Activated CD8-positive, alpha-beta T cell treated with anti-CD3 and anti-CD28 coated beads for 36 hours (primary cell): ENCODE data around the gene PVR. TPM values are rescaled to one million over a fixed set of nuclear protein-coding genes. Genes with fewer than 3 reads are reported as not detected.

ENCODE experiments used
- ATAC-seq: fragments of 200-7000 bp; cut with Tn5 transposase; one replicate; pipeline ENCODE4 v1.10.0; 2021; ENCODE audit warnings: mild to moderate bottlenecking, moderate library complexity
- CTCF ChIA-PET: fragments of 350-600 bp; sonication (Branson Sonifier 250); formaldehyde crosslinking; loops from one replicate; lab custom pipeline; 2021; ENCODE audit warnings: antibody characterized with exemption; lab: Charles Lee
- POLR2A ChIA-PET: fragments of 350-600 bp; sonication (Branson Sonifier 250); formaldehyde crosslinking; loops from one replicate; lab custom pipeline; 2021; ENCODE audit warnings: antibody characterized with exemption; lab: Charles Lee
- DNase-seq: peaks from one replicate; pipeline ENCODE4 v3.0.0-alpha.2; 2020
- H3K27ac Mint-ChIP-seq: one replicate; pipeline ENCODE4 v1.8.0; 2021; ENCODE audit warnings: mild to moderate bottlenecking, mixed read lengths
- H3K27me3 Mint-ChIP-seq: one replicate; pipeline ENCODE4 v1.8.0; 2021; ENCODE audit warnings: mixed read lengths
- H3K36me3 Mint-ChIP-seq: one replicate; pipeline ENCODE4 v1.8.0; 2021; ENCODE audit warnings: low read depth, mixed read lengths
- H3K4me1 Mint-ChIP-seq: one replicate; pipeline ENCODE4 v1.8.0; 2021; ENCODE audit warnings: low read depth, mixed read lengths
- H3K4me3 Mint-ChIP-seq: one replicate; pipeline ENCODE4 v1.8.0; 2021; ENCODE audit warnings: mild to moderate bottlenecking, moderate library complexity, mixed read lengths
- H3K9me3 Mint-ChIP-seq: one replicate; pipeline ENCODE4 v1.8.0; 2021; ENCODE audit warnings: mixed read lengths
- intact Hi-C: fragments of 100-400 bp; cut with micrococcal nuclease; formaldehyde crosslinking; loops from one replicate; pipeline ENCODE4 v1.10.0; 2022
- total RNA-seq, 2 experiments: library from RNA; stranded (reverse); gene quantifications; one replicate each; pipeline ENCODE4 v1.2.3, GENCODE V29; 2021
- TF ChIP-seq, protein P1 (sequence below): fragments of 200-600 bp; IDR thresholded peaks from one replicate; pipeline ENCODE4 v1.8.0; 2022; ENCODE audit warnings: antibody characterized with exemption, mild to moderate bottlenecking

PVR gene
- total RNA-seq, 2 experiments from 2014 or later: 7.4 to 8.3 TPM

DNA sequence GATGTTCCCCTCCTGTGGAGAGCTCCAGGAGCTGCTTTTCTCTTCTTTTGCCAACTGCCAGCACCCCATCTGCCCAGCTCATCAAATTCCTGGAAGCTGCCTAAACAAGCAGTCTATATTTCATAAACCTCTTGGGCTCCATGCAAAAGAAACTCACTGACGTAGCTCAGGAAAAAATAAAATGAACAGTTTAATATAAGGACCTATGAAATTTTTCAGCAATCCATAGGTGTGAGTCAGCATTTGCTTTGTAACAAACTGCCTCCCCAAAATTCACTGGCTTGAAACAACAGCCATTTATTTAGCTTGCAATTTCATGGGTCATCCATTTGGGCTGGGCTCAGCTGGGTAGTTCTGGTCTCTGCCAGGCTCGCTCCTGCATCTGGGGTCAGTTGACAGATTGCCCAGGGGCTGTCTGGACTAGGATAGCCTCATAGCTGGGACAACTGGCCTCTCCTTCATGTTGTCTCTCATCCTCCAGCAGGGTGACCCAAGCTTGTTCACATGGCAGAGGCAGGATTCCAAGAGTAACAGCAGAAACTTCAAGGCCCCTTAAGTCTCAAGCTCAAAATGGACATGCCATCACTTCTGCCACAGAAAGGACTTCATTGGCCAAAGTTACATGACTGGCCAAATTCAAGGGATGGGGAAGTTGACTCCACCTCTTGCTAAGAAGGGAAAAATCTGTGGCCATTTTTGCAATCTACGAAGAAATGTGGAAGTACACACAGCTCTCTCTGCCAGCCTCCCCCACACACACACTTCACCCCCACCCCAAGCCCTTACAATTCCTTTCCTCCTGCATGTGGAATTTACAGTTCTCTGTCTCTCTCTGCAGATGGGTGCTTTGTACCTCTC, 7.9 kb upstream of the PVR start:
- Mint-ChIP-seq H3K4me3 (no peak overlapping the region), H3K4me1 (no peaks in the 10 kb centered on the region), H3K36me3 (no peaks in the 10 kb centered on the region), H3K9me3 (no peaks in the 10 kb centered on the region), H3K27me3 (peaks cover 10% of the 10 kb centered on the region), H3K27ac (no peak overlapping the region)
- DNase-seq (no peak), ATAC-seq (no peak)
- TF ChIP-seq, protein P1, sequence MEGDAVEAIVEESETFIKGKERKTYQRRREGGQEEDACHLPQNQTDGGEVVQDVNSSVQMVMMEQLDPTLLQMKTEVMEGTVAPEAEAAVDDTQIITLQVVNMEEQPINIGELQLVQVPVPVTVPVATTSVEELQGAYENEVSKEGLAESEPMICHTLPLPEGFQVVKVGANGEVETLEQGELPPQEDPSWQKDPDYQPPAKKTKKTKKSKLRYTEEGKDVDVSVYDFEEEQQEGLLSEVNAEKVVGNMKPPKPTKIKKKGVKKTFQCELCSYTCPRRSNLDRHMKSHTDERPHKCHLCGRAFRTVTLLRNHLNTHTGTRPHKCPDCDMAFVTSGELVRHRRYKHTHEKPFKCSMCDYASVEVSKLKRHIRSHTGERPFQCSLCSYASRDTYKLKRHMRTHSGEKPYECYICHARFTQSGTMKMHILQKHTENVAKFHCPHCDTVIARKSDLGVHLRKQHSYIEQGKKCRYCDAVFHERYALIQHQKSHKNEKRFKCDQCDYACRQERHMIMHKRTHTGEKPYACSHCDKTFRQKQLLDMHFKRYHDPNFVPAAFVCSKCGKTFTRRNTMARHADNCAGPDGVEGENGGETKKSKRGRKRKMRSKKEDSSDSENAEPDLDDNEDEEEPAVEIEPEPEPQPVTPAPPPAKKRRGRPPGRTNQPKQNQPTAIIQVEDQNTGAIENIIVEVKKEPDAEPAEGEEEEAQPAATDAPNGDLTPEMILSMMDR: no peak
- intact Hi-C loops: no loop called here
- POLR2A ChIA-PET: no interaction called here
- CTCF ChIA-PET: interaction anchor here (0.6 to 1.4 kb wide), 4 partner anchors 19 to 208 kb away, joined by 3 to 5 read pairs (median 3); no protein-coding TSS in a partner anchor

DNA sequence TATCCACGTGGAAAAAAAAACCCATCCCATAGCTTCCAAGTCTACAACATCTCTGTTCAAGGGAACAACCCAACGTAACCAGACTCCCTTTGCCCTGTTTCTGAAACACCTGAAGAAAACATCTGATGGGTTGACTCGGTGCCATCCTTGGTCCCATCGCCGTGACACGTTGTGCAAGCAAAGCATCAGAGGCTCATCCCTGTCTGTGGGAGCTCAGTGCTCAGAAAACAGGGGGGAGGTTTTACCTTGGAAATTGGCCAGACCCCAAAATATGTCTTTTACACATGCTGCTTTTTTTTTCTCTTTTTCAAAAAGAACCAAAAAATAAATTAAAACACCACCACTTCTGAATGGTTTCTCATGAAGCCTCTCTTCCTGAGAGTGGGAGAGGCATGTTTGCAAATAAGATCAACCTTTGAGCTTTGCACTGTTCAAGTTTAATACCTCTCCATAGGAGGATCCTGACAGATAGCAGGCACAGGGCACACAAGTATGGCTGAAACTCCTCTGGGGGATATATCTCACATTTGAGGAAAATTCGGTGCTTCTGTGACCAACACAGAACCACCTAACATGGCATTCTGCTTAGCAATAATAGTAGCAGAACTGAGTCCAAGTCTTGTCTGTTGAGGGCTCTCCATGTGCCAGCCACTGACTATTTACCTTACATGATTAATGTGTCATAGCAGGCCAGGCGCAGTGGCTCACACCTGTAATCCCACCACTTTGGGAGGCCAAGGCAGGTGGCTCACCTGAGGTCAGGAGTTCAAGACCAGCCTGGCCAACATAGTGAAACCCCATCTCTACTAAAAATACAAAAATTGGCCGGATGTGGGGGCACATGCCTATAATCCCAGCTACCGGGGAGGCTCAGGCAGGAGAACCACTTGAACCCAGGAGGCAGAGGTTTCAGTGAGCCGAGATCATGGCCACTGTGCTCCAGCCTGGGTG, 7.0 kb upstream of the PVR start:
- Mint-ChIP-seq H3K36me3 (no peaks in the 10 kb centered on the region), H3K27me3 (peaks cover 16% of the 10 kb centered on the region), H3K9me3 (no peaks in the 10 kb centered on the region), H3K4me1 (no peaks in the 10 kb centered on the region), H3K4me3 (no peak overlapping the region), H3K27ac (no peak overlapping the region)
- ChIA-PET POLR2A (no interaction called here), CTCF (interaction anchor here (0.6 to 1.4 kb wide), 3 partner anchors 18 to 208 kb away, joined by 3 to 5 read pairs (median 3); no protein-coding TSS in a partner anchor)
- ATAC-seq (no peak), DNase-seq (no peak)
- intact Hi-C loops: no loop called here
- TF ChIP-seq, protein P1: no peak

DNA sequence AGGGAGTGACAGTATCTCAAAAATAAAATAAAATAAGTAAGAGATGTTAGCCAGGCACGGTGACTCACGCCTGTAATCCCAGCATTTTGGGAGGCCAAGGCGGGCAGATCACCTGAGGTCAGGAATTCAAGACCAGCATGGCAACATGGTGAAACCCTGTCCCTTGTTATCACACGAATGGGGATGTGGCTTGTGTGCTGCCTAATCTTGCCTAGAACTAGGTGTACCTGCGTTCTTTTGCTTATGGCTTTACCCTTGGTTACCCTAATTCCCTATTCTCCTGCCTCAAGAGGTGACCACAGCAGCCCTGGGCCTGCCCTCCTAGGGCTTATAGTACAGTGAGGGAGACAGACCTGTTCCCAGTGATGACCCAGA, 6.3 kb upstream of the PVR start:
- no peaks in the 10 kb centered on the region for H3K9me3 Mint-ChIP-seq
- no peak overlapping the region for H3K4me3 Mint-ChIP-seq
- H3K27ac Mint-ChIP-seq: no peak overlapping the region
- no peaks in the 10 kb centered on the region for H3K36me3 Mint-ChIP-seq
- DNase-seq (no peak), ATAC-seq (no peak)
- TF ChIP-seq, protein P1: no peak
- H3K27me3 Mint-ChIP-seq: peaks cover 18% of the 10 kb centered on the region
- POLR2A ChIA-PET: no interaction called here
- H3K4me1 Mint-ChIP-seq: no peaks in the 10 kb centered on the region
- CTCF ChIA-PET: no interaction called here
- intact Hi-C loops: no loop called here

DNA sequence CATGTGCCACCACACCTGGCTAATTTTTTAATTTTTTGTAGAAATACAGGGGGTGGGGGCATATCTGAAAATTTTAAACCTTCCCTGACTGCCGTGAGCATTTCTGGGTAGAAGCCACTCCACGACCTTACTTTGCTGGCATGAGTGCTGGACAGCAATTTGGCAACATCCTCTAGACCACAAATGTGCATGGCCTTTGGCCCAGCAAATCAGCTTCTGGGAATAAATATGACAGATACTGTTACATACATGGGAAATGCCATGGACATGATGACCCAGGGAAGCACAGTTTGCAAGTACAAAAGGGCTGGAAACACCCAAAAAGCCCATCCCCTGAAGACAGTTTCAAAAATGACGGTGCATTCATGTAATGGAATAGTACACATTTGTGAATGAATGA, 3.2 kb upstream of the PVR start:
- H3K9me3 Mint-ChIP-seq: no peaks in the 10 kb centered on the region
- DNase-seq: no peak
- ChIA-PET POLR2A (no interaction called here), CTCF (interaction anchor here (0.7 to 1.3 kb wide), 3 partner anchors 14 to 70 kb away, joined by 3 to 4 read pairs (median 4); no protein-coding TSS in a partner anchor)
- TF ChIP-seq, protein P1: no peak
- no peaks in the 10 kb centered on the region for H3K36me3 Mint-ChIP-seq
- H3K4me3 Mint-ChIP-seq: no peak overlapping the region
- peaks cover 6% of the 10 kb centered on the region for H3K4me1 Mint-ChIP-seq
- ATAC-seq: no peak
- H3K27me3 Mint-ChIP-seq: peaks cover 14% of the 10 kb centered on the region
- no peak overlapping the region for H3K27ac Mint-ChIP-seq
- intact Hi-C loops: no loop called here
